ENCODE results near the gene CA7. TPM values are rescaled to one million over a fixed set of nuclear protein-coding genes. Genes with fewer than 3 reads are reported as not detected.

The CA7 gene
- total RNA-seq, 4 donors from 2014 or later = 107 to 237 (median 152) TPM

DNA sequence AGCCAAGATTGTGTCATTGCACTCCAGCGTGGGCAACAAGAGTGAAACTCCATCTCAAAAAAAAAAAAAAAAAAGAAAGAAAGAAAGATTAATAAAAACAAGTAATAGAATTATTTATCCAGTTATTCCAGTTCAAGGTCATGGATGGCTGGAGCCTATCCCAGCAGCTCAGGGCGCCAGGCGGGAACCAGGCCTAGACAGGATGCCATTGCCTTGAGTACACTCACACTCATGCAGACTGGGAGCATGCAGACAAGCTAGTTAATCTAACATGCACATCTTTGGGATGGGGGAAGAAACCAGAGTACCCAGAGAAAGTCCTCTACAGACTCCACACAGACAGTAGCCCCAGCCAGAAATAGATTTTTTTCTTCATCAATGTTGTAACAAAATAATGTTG lies 54.0 kb downstream of the CA7 start:
- Histone ChIP-seq H3K36me3 (no peaks in the 10 kb centered on the region), H3K27ac (peak overlapping the region; percentile 75 to 83 (median 82)), H3K4me1 (peaks cover 30 to 75% (median 50%) of the 10 kb centered on the region in 4 donors), H3K27me3 (no peaks in the 10 kb centered on the region), H3K4me3 (no peak overlapping the region), H3K9me3 (no peaks in the 10 kb centered on the region)
- 71 to 76% methylated on average over 2 to 3 of the region's 3 CpGs for WGBS, 2 donors (ENCODE audit: low coverage in 1 of 2)
- intact Hi-C loops (cut with DNase I; ENCODE audit: low total_unique reads) = no loop called here
- no peak for DNase-seq
- in situ Hi-C loops (cut with MboI; ENCODE audit: low pct_ligation_motif_present in 1 of 4, low pct_unique_long_range_greater_than_20kb in 1 of 4, low sequenced_read_pairs in 3 of 4) = no loop called here
- no peak for TF ChIP-seq POLR2AphosphoS5 (IDR thresholded peaks at IDR 0.05)
- no peak for TF ChIP-seq EP300 (IDR thresholded peaks at IDR 0.05; ENCODE audit: low read depth)
- TF ChIP-seq, protein P1, sequence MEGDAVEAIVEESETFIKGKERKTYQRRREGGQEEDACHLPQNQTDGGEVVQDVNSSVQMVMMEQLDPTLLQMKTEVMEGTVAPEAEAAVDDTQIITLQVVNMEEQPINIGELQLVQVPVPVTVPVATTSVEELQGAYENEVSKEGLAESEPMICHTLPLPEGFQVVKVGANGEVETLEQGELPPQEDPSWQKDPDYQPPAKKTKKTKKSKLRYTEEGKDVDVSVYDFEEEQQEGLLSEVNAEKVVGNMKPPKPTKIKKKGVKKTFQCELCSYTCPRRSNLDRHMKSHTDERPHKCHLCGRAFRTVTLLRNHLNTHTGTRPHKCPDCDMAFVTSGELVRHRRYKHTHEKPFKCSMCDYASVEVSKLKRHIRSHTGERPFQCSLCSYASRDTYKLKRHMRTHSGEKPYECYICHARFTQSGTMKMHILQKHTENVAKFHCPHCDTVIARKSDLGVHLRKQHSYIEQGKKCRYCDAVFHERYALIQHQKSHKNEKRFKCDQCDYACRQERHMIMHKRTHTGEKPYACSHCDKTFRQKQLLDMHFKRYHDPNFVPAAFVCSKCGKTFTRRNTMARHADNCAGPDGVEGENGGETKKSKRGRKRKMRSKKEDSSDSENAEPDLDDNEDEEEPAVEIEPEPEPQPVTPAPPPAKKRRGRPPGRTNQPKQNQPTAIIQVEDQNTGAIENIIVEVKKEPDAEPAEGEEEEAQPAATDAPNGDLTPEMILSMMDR (IDR thresholded peaks at IDR 0.05) = no peak
- no peak for TF ChIP-seq POLR2A (IDR thresholded peaks at IDR 0.05)

DNA sequence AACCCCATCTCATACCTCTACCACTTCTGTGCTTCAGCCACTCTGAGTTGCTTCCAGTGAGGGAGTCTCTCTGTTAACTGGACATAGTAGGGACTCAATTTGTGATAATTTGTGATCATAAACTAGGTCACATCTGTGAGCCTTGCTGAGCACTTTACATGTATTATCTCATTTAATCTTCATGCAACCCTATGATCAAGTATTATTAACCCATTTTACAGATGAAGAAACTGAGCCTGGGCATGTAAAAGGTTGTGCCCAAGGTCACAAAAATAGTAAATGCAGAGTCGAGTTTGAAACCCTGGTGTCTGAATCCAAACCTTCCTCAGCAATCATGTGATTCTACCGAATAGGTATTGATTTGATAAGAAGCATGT lies 54.7 kb downstream of the CA7 start:
- no peak for DNase-seq
- Histone ChIP-seq H3K4me1 (peaks cover 30 to 77% (median 53%) of the 10 kb centered on the region in 4 donors), H3K27me3 (no peaks in the 10 kb centered on the region), H3K36me3 (no peaks in the 10 kb centered on the region), H3K27ac (peak overlapping the region; percentile 75 to 83 (median 82)), H3K4me3 (no peak overlapping the region), H3K9me3 (no peaks in the 10 kb centered on the region)
- WGBS, 2 donors (ENCODE audit: low coverage in 1 of 2) = 75 to 77% methylated on average over 2 of the region's 2 CpGs
- TF ChIP-seq POLR2AphosphoS5 (IDR thresholded peaks at IDR 0.05) (no peak), EP300 (IDR thresholded peaks at IDR 0.05; ENCODE audit: low read depth) (no peak), POLR2A (IDR thresholded peaks at IDR 0.05) (no peak)
- TF ChIP-seq, protein P1 (IDR thresholded peaks at IDR 0.05) = no peak
- in situ Hi-C loops (cut with MboI; ENCODE audit: low pct_ligation_motif_present in 1 of 4, low pct_unique_long_range_greater_than_20kb in 1 of 4, low sequenced_read_pairs in 3 of 4) = no loop called here
- intact Hi-C loops (cut with DNase I; ENCODE audit: low total_unique reads) = no loop called here

DNA sequence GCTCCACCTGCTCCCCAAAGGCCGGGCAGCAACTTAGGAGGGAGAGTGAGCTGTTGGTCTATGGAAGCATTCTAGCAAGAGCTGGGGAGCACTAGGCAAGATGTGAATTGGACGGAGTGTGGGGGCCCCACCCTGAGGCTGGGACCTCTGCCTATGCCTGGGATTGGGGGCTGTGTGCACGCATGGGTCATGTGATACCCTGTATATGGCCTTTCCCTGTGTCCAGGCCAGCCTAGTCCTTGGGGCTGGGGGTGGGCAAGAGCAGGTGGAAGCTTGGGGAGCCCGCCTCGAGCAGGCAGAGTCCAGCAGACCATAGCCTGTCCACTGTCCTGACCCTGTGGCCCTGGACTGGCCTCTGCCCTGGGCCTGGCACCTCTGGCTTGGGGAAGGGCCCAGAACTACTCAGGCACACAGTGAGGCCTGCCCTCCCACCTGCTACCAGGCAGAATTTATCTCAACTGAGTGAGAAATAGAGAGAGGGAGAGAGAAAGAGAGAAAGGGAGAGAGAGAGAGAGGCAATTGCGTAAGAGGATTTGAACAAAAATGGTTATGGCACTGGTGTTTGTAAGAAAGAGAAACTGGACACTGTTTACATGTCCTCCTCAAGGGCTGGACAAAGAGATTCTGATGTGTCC lies 55.2 kb downstream of the CA7 start:
- DNase-seq = no peak
- TF ChIP-seq EP300 (IDR thresholded peaks at IDR 0.05; ENCODE audit: low read depth) = no peak
- TF ChIP-seq, protein P1 (IDR thresholded peaks at IDR 0.05) = no peak
- Histone ChIP-seq H3K27me3 (no peaks in the 10 kb centered on the region), H3K27ac (peak overlapping the region; percentile 75 to 83 (median 82)), H3K9me3 (no peaks in the 10 kb centered on the region), H3K4me1 (peaks cover 30 to 81% (median 55%) of the 10 kb centered on the region in 4 donors), H3K36me3 (no peaks in the 10 kb centered on the region), H3K4me3 (no peak overlapping the region)
- intact Hi-C loops (cut with DNase I; ENCODE audit: low total_unique reads) = no loop called here
- 67 to 81% methylated on average over 2 to 6 of the region's 6 CpGs for WGBS, 2 donors (ENCODE audit: low coverage in 1 of 2)
- in situ Hi-C loops (cut with MboI; ENCODE audit: low pct_ligation_motif_present in 1 of 4, low pct_unique_long_range_greater_than_20kb in 1 of 4, low sequenced_read_pairs in 3 of 4) = no loop called here

DNA sequence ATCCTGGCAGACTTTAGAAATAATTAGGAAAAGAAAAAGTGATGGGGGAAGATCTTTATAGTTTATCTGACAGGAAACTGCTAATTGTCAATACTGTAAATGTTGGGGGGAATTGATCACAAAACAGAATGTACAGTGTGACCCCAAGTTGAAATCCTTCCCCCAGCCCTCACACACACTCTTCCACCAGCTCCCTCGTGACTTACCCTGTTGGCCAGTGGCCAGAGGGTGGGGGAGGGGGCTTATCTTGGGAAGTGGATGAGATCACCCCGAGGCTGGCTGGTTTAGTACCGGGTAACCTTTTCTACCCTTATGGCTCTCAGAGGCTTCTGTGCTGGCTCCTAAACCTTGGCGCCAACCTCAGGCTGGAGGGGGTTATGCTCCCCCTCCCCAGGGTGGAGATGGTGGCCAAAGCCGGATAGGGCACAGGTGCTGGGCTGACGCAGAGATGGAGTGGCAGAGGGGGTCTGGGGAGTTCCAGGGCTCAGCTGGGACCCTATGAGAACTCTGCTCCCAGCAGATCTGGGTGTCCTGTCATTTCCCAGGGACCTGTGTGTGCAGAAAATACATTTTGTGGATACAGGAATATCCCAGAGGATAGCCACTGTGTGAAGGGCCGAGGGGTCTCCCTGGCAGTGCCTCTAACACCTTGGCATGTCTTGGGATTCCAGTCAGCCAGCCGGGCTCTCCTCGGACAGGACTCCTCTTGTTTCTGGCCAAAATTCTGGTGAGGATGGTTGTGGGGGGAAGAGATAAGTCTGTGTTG lies 55.9 kb downstream of the CA7 start:
- Histone ChIP-seq H3K9me3 (no peaks in the 10 kb centered on the region), H3K36me3 (no peaks in the 10 kb centered on the region), H3K27ac (peak overlapping the region; percentile 75 to 83 (median 82)), H3K4me3 (no peak overlapping the region), H3K27me3 (no peaks in the 10 kb centered on the region), H3K4me1 (peaks cover 34 to 88% (median 58%) of the 10 kb centered on the region in 4 donors)
- 0 to 40% methylated on average over 2 to 9 of the region's 9 CpGs for WGBS, 2 donors (ENCODE audit: low coverage in 1 of 2)
- peak; percentile 86 for DNase-seq
- intact Hi-C loops (cut with DNase I; ENCODE audit: low total_unique reads) (no loop called here), in situ Hi-C loops (cut with MboI; ENCODE audit: low pct_ligation_motif_present in 1 of 4, low pct_unique_long_range_greater_than_20kb in 1 of 4, low sequenced_read_pairs in 3 of 4) (no loop called here)
- TF ChIP-seq POLR2A (IDR thresholded peaks at IDR 0.05) (peak; percentile 36), EP300 (IDR thresholded peaks at IDR 0.05; ENCODE audit: low read depth) (peak; percentile 61), POLR2AphosphoS5 (IDR thresholded peaks at IDR 0.05) (peak; percentile 16 to 60 (median 58))
- TF ChIP-seq, protein P1 (IDR thresholded peaks at IDR 0.05) = no peak

Data from transverse colon (tissue), 4 donors.